ENCODE data around the gene TSPAN13. TPM values are rescaled to one million over a fixed set of nuclear protein-coding genes. Genes with fewer than 3 reads are reported as not detected.

Gene TSPAN13
- total RNA-seq, 1 donor from 2014 or later: 81.1 TPM

GRCh38 chr7:16743236-16743635 is 10.3 kb upstream of the TSPAN13 start:
- H3K27me3 Mint-ChIP-seq (ENCODE audit: unreplicated experiment): peaks cover 4% of the 10 kb centered on the region
- no peak overlapping the region for H3K4me3 Mint-ChIP-seq (ENCODE audit: unreplicated experiment)
- peaks cover 3% of the 10 kb centered on the region for H3K9me3 Mint-ChIP-seq (ENCODE audit: unreplicated experiment)
- TF ChIP-seq CTCF (IDR thresholded peaks at IDR 0.05; ENCODE audit: partially characterized antibody, unreplicated experiment): no peak
- no peak overlapping the region for H3K27ac Mint-ChIP-seq (ENCODE audit: unreplicated experiment)
- peaks cover 14% of the 10 kb centered on the region for H3K4me1 Mint-ChIP-seq (ENCODE audit: low read depth, unreplicated experiment)
- DNase-seq: no peak
- no peaks in the 10 kb centered on the region for H3K36me3 Mint-ChIP-seq (ENCODE audit: unreplicated experiment)

GRCh38 chr7:16744518-16745250 is 8.9 kb upstream of the TSPAN13 start:
- Mint-ChIP-seq H3K36me3 (ENCODE audit: unreplicated experiment) (no peaks in the 10 kb centered on the region), H3K27me3 (ENCODE audit: unreplicated experiment) (peaks cover 10% of the 10 kb centered on the region), H3K27ac (ENCODE audit: unreplicated experiment) (peak overlapping the region; percentile 82), H3K4me1 (ENCODE audit: low read depth, unreplicated experiment) (peaks cover 19% of the 10 kb centered on the region), H3K9me3 (ENCODE audit: unreplicated experiment) (peaks cover 9% of the 10 kb centered on the region), H3K4me3 (ENCODE audit: unreplicated experiment) (peak overlapping the region; percentile 53)
- DNase-seq: peak; percentile 22
- no peak for TF ChIP-seq CTCF (IDR thresholded peaks at IDR 0.05; ENCODE audit: partially characterized antibody, unreplicated experiment)

GRCh38 chr7:16745645-16746044 is 7.9 kb upstream of the TSPAN13 start:
- peaks cover 19% of the 10 kb centered on the region for H3K4me1 Mint-ChIP-seq (ENCODE audit: low read depth, unreplicated experiment)
- no peak for TF ChIP-seq CTCF (IDR thresholded peaks at IDR 0.05; ENCODE audit: partially characterized antibody, unreplicated experiment)
- H3K4me3 Mint-ChIP-seq (ENCODE audit: unreplicated experiment): no peak overlapping the region
- H3K27ac Mint-ChIP-seq (ENCODE audit: unreplicated experiment): no peak overlapping the region
- H3K36me3 Mint-ChIP-seq (ENCODE audit: unreplicated experiment): no peaks in the 10 kb centered on the region
- H3K9me3 Mint-ChIP-seq (ENCODE audit: unreplicated experiment): peaks cover 9% of the 10 kb centered on the region
- no peak for DNase-seq
- H3K27me3 Mint-ChIP-seq (ENCODE audit: unreplicated experiment): peaks cover 12% of the 10 kb centered on the region

- DNase-seq: no peak
- H3K27ac Mint-ChIP-seq (ENCODE audit: unreplicated experiment): peak overlapping the region; percentile 5
- peaks cover 9% of the 10 kb centered on the region for H3K9me3 Mint-ChIP-seq (ENCODE audit: unreplicated experiment)
- no peaks in the 10 kb centered on the region for H3K36me3 Mint-ChIP-seq (ENCODE audit: unreplicated experiment)
- no peak overlapping the region for H3K4me3 Mint-ChIP-seq (ENCODE audit: unreplicated experiment)
- peaks cover 19% of the 10 kb centered on the region for H3K4me1 Mint-ChIP-seq (ENCODE audit: low read depth, unreplicated experiment)
- no peak for TF ChIP-seq CTCF (IDR thresholded peaks at IDR 0.05; ENCODE audit: partially characterized antibody, unreplicated experiment)
- peaks cover 12% of the 10 kb centered on the region for H3K27me3 Mint-ChIP-seq (ENCODE audit: unreplicated experiment)
These were observed 6.5 kb upstream of the TSPAN13 start for GRCh38 chr7:16747102-16747501.
